Neural cell (in vitro differentiated cells): ENCODE results near the gene KRTAP5-9. TPM values are rescaled to one million over a fixed set of nuclear protein-coding genes. Genes with fewer than 3 reads are reported as not detected.
"Not testable (repeated sequence)": the region's sequence is repeated elsewhere in the genome, so short reads cannot be mapped to it uniquely, and the experiment has no call there.

ENCODE experiments used
- H2AFZ ChIP-seq: fragments of 200-600, 300-800 bp; sonication (generic), shearing (Covaris generic); 2 replicates; pipeline ENCODE4 v1.6.0; 2014; ENCODE audit warnings: low read depth, mild to moderate bottlenecking, antibody characterized with exemption, low read length, moderate library complexity
- H3F3A ChIP-seq: fragments of 200-600 bp; shearing (Covaris generic); 2 replicates; pipeline ENCODE4 v1.6.1; 2016; ENCODE audit warnings: mild to moderate bottlenecking, moderate library complexity, mixed read lengths, antibody characterized with exemption, low read length; ENCODE audit not compliant: insufficient read depth, poor library complexity, severe bottlenecking
- H3K27ac ChIP-seq: fragments of 200-600, 300-800 bp; sonication (generic), shearing (Covaris generic); 2 replicates; pipeline ENCODE4 v1.5.1; 2014; ENCODE audit warnings: mild to moderate bottlenecking, low read length, moderate library complexity
- H3K27me3 ChIP-seq: fragments of 300-800, 200-600 bp; sonication (generic), shearing (Covaris generic); 2 replicates; pipeline ENCODE4 v1.6.0; 2014; ENCODE audit warnings: mild to moderate bottlenecking, low read depth, low read length, moderate library complexity; ENCODE audit not compliant: insufficient read depth
- H3K36me3 ChIP-seq: fragments of 300-800, 200-600 bp; sonication (generic), shearing (Covaris generic); 2 replicates; pipeline ENCODE4 v1.5.1; 2014; ENCODE audit warnings: mild to moderate bottlenecking, antibody characterized with exemption, low read length, moderate library complexity; ENCODE audit not compliant: insufficient read depth
- H3K4me2 ChIP-seq: fragments of 300-800, 200-600 bp; sonication (generic), shearing (Covaris generic); 2 replicates; pipeline ENCODE4 v1.6.0; 2014; ENCODE audit warnings: mild to moderate bottlenecking, low read length
- H3K4me3 ChIP-seq: fragments of 300-800, 200-600 bp; sonication (generic), shearing (Covaris generic); 2 replicates; pipeline ENCODE4 v1.5.1; 2014; ENCODE audit warnings: mild to moderate bottlenecking, low read length, moderate library complexity
- H3K79me2 ChIP-seq: fragments of 200-600 bp; shearing (Covaris generic); replicated peaks from 2 replicates; pipeline ENCODE4 v1.6.0; 2014; ENCODE audit warnings: mild to moderate bottlenecking, low read length, moderate library complexity; ENCODE audit not compliant: insufficient read depth
- H3K9ac ChIP-seq: fragments of 300-800, 200-600 bp; sonication (generic), shearing (Covaris generic); 2 replicates; pipeline ENCODE4 v1.6.1; 2016; ENCODE audit warnings: mild to moderate bottlenecking, low read length, mixed read lengths
- H3K9me2 ChIP-seq: fragments of 200-600 bp; shearing (Covaris generic); 2 replicates; pipeline ENCODE4 v1.6.1; 2016; ENCODE audit warnings: mild to moderate bottlenecking, low read length, mixed read lengths; ENCODE audit not compliant: insufficient read depth
- H3K9me3 ChIP-seq: fragments of 200-600, 300-800 bp; sonication (generic), shearing (Covaris generic); 2 replicates; pipeline ENCODE4 v1.6.1; 2016; ENCODE audit warnings: mild to moderate bottlenecking, mixed run types, low read length, moderate library complexity, mixed read lengths
- H4K20me1 ChIP-seq: fragments of 200-600 bp; shearing (Covaris generic); 2 replicates; pipeline ENCODE4 v1.6.1; 2016; ENCODE audit warnings: mild to moderate bottlenecking, mixed run types; ENCODE audit not compliant: insufficient read depth
- EP300 ChIP-seq: fragments of 450-650 bp; conservative IDR thresholded peaks from 2 replicates; pipeline ENCODE4 v1.6.1; 2014; ENCODE audit warnings: antibody characterized with exemption, mild to moderate bottlenecking, moderate library complexity; ENCODE audit not compliant: poor library complexity, severe bottlenecking
- EZH2 ChIP-seq: fragments of 200-600, 300-800 bp; shearing (Covaris generic), sonication (generic); IDR thresholded peaks from 2 replicates; pipeline ENCODE4 v1.6.1; 2014; ENCODE audit warnings: antibody characterized with exemption, low read length, borderline replicate concordance, mild to moderate bottlenecking; ENCODE audit not compliant: insufficient read depth, poor library complexity, severe bottlenecking
- MXI1 ChIP-seq: fragments of 450-650 bp; conservative IDR thresholded peaks from 2 replicates; pipeline ENCODE4 v1.6.1; 2014; ENCODE audit warnings: antibody characterized with exemption, mild to moderate bottlenecking; ENCODE audit not compliant: poor library complexity, severe bottlenecking
- POLR2AphosphoS5 ChIP-seq: IDR thresholded peaks from 2 replicates; pipeline ENCODE4 v1.6.1; 2012
- RAD21 ChIP-seq: fragments of 450-650 bp; conservative IDR thresholded peaks from 2 replicates; pipeline ENCODE4 v1.6.1; 2014; ENCODE audit warnings: antibody characterized with exemption, mild to moderate bottlenecking, moderate library complexity
- REST ChIP-seq: IDR thresholded peaks from 2 replicates; pipeline ENCODE4 v1.6.1; 2012; ENCODE audit warnings: borderline replicate concordance
- SMC3 ChIP-seq: fragments of 450-650 bp; conservative IDR thresholded peaks from 2 replicates; pipeline ENCODE4 v1.6.1; 2014; ENCODE audit warnings: antibody characterized with exemption, mild to moderate bottlenecking, moderate library complexity; ENCODE audit not compliant: poor library complexity
- TAF1 ChIP-seq: IDR thresholded peaks from 2 replicates; pipeline ENCODE4 v1.6.1; 2012; ENCODE audit warnings: low read depth
- polyA plus RNA-seq: library from polyadenylated mRNA; depleted of rRNA; stranded (reverse); fragments of >200 nt; gene quantifications from 2 replicates; pipeline ENCODE4 v1.2.3, GENCODE V29; 2014
- TF ChIP-seq, protein P1 (sequence below): fragments of 450-650 bp; IDR thresholded peaks from 2 replicates; pipeline ENCODE4 v1.5.1; 2014; ENCODE audit warnings: antibody characterized with exemption, mild to moderate bottlenecking, moderate library complexity; ENCODE audit not compliant: poor library complexity, severe bottlenecking

The KRTAP5-9 gene
- polyA plus RNA-seq, 1 donor from 2014 or later, result not detected

DNA sequence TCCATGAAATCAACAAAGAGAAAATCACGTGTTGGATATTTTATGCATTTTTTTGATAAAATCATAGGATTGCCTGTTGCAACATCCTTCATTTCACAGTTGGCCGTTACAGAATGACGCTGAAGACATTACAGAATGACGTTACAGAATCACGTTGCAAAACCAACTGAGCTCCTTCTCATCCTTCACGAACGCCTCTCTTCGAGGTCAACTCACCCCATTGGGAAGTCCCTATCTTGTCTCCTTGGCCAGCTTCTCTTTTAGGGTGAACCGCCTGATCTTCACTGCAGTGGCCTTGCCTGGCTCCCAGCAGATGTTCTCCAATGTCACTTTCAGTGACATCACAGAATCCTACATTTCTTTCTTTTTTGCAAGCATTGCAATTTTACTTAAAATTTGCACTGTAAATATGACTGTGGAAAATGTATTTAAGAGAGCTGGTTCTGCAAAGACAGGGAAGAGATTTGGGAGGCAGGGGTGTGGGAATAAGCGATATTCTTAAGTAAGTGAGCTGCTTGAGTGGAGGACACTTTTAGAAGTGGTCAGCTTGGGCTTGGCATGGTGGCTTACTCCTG lies 16.1 kb upstream of the KRTAP5-9 start:
- no peak overlapping the region for H2AFZ ChIP-seq
- no peaks in the 10 kb centered on the region for H3K36me3 ChIP-seq
- H3K4me2 ChIP-seq, result no peak overlapping the region
- H3K9me2 ChIP-seq, result no peaks in the 10 kb centered on the region
- H4K20me1 ChIP-seq, result no peaks in the 10 kb centered on the region
- no peaks in the 10 kb centered on the region for H3K79me2 ChIP-seq
- no peak overlapping the region for H3K4me3 ChIP-seq
- no peak overlapping the region for H3K27ac ChIP-seq
- no peak for TF ChIP-seq REST
- TF ChIP-seq, protein P1, sequence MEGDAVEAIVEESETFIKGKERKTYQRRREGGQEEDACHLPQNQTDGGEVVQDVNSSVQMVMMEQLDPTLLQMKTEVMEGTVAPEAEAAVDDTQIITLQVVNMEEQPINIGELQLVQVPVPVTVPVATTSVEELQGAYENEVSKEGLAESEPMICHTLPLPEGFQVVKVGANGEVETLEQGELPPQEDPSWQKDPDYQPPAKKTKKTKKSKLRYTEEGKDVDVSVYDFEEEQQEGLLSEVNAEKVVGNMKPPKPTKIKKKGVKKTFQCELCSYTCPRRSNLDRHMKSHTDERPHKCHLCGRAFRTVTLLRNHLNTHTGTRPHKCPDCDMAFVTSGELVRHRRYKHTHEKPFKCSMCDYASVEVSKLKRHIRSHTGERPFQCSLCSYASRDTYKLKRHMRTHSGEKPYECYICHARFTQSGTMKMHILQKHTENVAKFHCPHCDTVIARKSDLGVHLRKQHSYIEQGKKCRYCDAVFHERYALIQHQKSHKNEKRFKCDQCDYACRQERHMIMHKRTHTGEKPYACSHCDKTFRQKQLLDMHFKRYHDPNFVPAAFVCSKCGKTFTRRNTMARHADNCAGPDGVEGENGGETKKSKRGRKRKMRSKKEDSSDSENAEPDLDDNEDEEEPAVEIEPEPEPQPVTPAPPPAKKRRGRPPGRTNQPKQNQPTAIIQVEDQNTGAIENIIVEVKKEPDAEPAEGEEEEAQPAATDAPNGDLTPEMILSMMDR, result no peak
- TF ChIP-seq EP300, result no peak
- no peak for TF ChIP-seq TAF1
- no peak for TF ChIP-seq SMC3
- no peak for TF ChIP-seq EZH2
- no peak for TF ChIP-seq MXI1
- TF ChIP-seq POLR2AphosphoS5, result no peak
- TF ChIP-seq RAD21, result no peak
- H3K27me3 ChIP-seq, result no peaks in the 10 kb centered on the region
- no peaks in the 10 kb centered on the region for H3F3A ChIP-seq
- H3K9me3 ChIP-seq, result no peaks in the 10 kb centered on the region
- no peak overlapping the region for H3K9ac ChIP-seq

GRCh38 chr11:71534711-71535608 lies 13.3 kb upstream of the KRTAP5-9 start:
- H4K20me1 ChIP-seq, H3K4me3 ChIP-seq, H3K27me3 ChIP-seq, H3K36me3 ChIP-seq, H3K4me2 ChIP-seq, H3K27ac ChIP-seq, H3F3A ChIP-seq, H3K9me2 ChIP-seq, H3K9me3 ChIP-seq, H3K79me2 ChIP-seq, H3K9ac ChIP-seq, H2AFZ ChIP-seq: not testable (repeated sequence)
